HepG2 (cell line): ENCODE results near the gene CHAF1A. TPM values are rescaled to one million over a fixed set of nuclear protein-coding genes. Genes with fewer than 3 reads are reported as not detected.

Experiments
- HCFC1 ChIP-seq: fragments of 150-350 bp; IDR thresholded peaks from 2 replicates; pipeline ENCODE4 v1.6.1; 2014; ENCODE audit warnings: low read depth, low read length
- NFE2 ChIP-seq: sonication (generic); formaldehyde crosslinking; IDR thresholded peaks from 2 replicates; pipeline ENCODE4 v1.4.0; 2020; ENCODE audit warnings: missing genetic modification reagents
- NFYB ChIP-seq: sonication (generic); formaldehyde crosslinking; IDR thresholded peaks from 2 replicates; pipeline ENCODE4 v1.4.0; 2020; ENCODE audit warnings: missing genetic modification reagents
- POLR2AphosphoS5 ChIP-seq: IDR thresholded peaks from 2 replicates; pipeline ENCODE4 v1.6.1; 2012; ENCODE audit warnings: low read depth, low read length
- SIN3B ChIP-seq: fragments of 150-350 bp; IDR thresholded peaks from 2 replicates; pipeline ENCODE4 v1.6.1; 2014; ENCODE audit warnings: low read length
- SSRP1 ChIP-seq: IDR thresholded peaks from 2 replicates; pipeline ENCODE4 v1.6.1; 2016; ENCODE audit warnings: control low read depth
- TOE1 ChIP-seq: sonication (generic); formaldehyde crosslinking; IDR thresholded peaks from 2 replicates; pipeline ENCODE4 v1.4.0; 2020; ENCODE audit warnings: mild to moderate bottlenecking, missing genetic modification reagents
- TOPORS ChIP-seq: sonication (generic); formaldehyde crosslinking; IDR thresholded peaks from 2 replicates; pipeline ENCODE4 v1.8.0; 2023; ENCODE audit warnings: mild to moderate bottlenecking, missing genetic modification reagents
- ZFAT ChIP-seq: sonication (generic); formaldehyde crosslinking; conservative IDR thresholded peaks from 2 replicates; pipeline ENCODE4 v1.8.1; 2023; ENCODE audit warnings: missing genetic modification reagents, inconsistent platforms
- ZNF136 ChIP-seq: sonication (generic); formaldehyde crosslinking; IDR thresholded peaks from 2 replicates; pipeline ENCODE4 v1.8.1; 2022; ENCODE audit warnings: low read depth, mild to moderate bottlenecking, moderate library complexity, missing genetic modification reagents
- ZNF260 ChIP-seq: sonication (generic); formaldehyde crosslinking; IDR thresholded peaks from 2 replicates; pipeline ENCODE4 v1.4.0; 2020; ENCODE audit warnings: missing genetic modification reagents, low read depth, mild to moderate bottlenecking, borderline replicate concordance
- ZNF3 ChIP-seq: IDR thresholded peaks from 2 replicates; pipeline ENCODE4 v1.7.0; 2017; ENCODE audit warnings: inconsistent platforms
- ZNF367 ChIP-seq: sonication (generic); formaldehyde crosslinking; IDR thresholded peaks from 2 replicates; pipeline ENCODE4 v1.4.0; 2020; ENCODE audit warnings: missing genetic modification reagents, borderline replicate concordance
- ZNF562 ChIP-seq: sonication (generic); formaldehyde crosslinking; IDR thresholded peaks from 2 replicates; pipeline ENCODE4 v1.8.0; 2022; ENCODE audit warnings: missing genetic modification reagents, borderline replicate concordance
- ZNF768 ChIP-seq: sonication (generic); formaldehyde crosslinking; IDR thresholded peaks from 2 replicates; pipeline ENCODE4 v1.4.0; 2020; ENCODE audit warnings: missing genetic modification reagents
- ZNF788 ChIP-seq: sonication (generic); formaldehyde crosslinking; IDR thresholded peaks from 2 replicates; pipeline ENCODE4 v1.5.0; 2020; ENCODE audit warnings: mild to moderate bottlenecking, missing genetic modification reagents, borderline replicate concordance
- ZNF816 ChIP-seq: sonication (generic); formaldehyde crosslinking; IDR thresholded peaks from 2 replicates; pipeline ENCODE4 v1.8.0; 2022; ENCODE audit warnings: missing genetic modification reagents, mild to moderate bottlenecking, borderline replicate concordance
- ZSCAN12 ChIP-seq: sonication (generic); formaldehyde crosslinking; IDR thresholded peaks from 2 replicates; pipeline ENCODE4 v1.9.0; 2021; ENCODE audit warnings: mild to moderate bottlenecking, missing genetic modification reagents
- polyA plus RNA-seq, 8 experiments: library from polyadenylated mRNA; depleted of rRNA in 3 of 8; stranded (reverse) in 7 of 8; unstranded in 1 of 8; fragments of >200 nt; fragmentation: Illumina TruSeq in 4 of 8; extraction: Trizol in 4 of 8; gene quantifications; 2 replicates each; pipeline versions ENCODE4 v1.2.1 to v1.2.3, GENCODE V29; 2011 to 2016; ENCODE audit warnings: low read depth in 4 of 8, missing spikeins in 1 of 8, mixed read lengths in 1 of 8; ENCODE audit not compliant: insufficient read depth in 1 of 8
- total RNA-seq, 5 experiments: library from RNA; depleted of rRNA; stranded (reverse); fragments of >200 nt; fragmentation: Illumina TruSeq; extraction: Trizol; gene quantifications; 2 replicates each; pipeline ENCODE4 v1.2.3, GENCODE V29; 2016; ENCODE audit warnings: low read depth in 1 of 5
- TF ChIP-seq, protein P1 (sequence below): sonication (generic); formaldehyde crosslinking; IDR thresholded peaks from 2 replicates; pipeline ENCODE4 v1.9.0; 2021; ENCODE audit warnings: mild to moderate bottlenecking, missing genetic modification reagents
- TF ChIP-seq, protein P2 (sequence below): sonication (generic); formaldehyde crosslinking; conservative IDR thresholded peaks from 2 replicates; pipeline ENCODE4 v1.4.0; 2020; ENCODE audit warnings: missing genetic modification reagents
- TF ChIP-seq, protein P3 (sequence below): sonication (generic); formaldehyde crosslinking; IDR thresholded peaks from 2 replicates; pipeline ENCODE4 v1.5.1; 2020; ENCODE audit warnings: missing genetic modification reagents, mild to moderate bottlenecking, borderline replicate concordance

Gene CHAF1A
- total and polyA plus RNA-seq, 2 of the 13 experiments (the other 11 are each of a cell fraction or from before 2014, with no cell fraction given), result 11.0 to 34.8 TPM

DNA sequence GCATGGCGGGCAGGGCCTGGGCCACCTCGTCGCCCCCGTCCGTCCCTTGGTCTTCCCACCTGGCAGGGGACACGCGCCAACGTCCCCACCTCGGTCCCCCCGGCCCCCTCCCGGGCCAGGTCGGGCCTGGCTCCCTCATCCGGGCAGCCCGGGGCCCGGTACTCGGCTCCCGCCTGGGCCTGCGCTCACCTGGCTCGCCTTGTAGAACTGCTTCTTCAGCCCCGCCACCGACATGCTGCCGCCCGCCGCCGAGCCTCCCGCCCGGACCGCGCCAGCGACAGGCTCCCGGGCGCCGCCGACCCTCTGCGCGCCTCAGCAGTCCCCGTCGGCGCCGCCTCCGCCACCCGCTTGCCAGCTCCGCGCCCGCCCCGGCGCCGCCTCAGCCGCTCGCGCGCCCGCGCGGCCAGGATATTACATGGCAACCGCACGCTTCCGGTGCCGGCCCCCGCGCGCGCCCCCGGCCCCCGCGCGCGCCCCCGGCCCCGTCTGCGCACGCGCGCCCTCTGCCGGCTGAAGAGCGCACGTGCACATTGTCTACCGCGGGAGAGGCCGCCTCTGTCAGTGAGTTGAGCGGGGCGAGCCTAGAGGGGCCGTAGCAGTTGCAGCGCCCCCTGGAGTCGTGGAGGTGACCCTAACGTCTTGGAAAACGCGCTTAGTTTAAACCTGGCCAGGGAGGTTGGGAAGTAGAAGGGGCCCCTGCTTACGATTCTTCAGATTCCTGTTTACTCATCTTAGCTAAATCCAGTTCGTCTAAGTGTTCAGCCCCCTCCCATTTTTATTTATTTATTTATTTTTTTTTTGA lies 2.1 kb upstream of the CHAF1A start, which contains the start of gene SH3GL1 (continued):
- TF ChIP-seq, protein P1, sequence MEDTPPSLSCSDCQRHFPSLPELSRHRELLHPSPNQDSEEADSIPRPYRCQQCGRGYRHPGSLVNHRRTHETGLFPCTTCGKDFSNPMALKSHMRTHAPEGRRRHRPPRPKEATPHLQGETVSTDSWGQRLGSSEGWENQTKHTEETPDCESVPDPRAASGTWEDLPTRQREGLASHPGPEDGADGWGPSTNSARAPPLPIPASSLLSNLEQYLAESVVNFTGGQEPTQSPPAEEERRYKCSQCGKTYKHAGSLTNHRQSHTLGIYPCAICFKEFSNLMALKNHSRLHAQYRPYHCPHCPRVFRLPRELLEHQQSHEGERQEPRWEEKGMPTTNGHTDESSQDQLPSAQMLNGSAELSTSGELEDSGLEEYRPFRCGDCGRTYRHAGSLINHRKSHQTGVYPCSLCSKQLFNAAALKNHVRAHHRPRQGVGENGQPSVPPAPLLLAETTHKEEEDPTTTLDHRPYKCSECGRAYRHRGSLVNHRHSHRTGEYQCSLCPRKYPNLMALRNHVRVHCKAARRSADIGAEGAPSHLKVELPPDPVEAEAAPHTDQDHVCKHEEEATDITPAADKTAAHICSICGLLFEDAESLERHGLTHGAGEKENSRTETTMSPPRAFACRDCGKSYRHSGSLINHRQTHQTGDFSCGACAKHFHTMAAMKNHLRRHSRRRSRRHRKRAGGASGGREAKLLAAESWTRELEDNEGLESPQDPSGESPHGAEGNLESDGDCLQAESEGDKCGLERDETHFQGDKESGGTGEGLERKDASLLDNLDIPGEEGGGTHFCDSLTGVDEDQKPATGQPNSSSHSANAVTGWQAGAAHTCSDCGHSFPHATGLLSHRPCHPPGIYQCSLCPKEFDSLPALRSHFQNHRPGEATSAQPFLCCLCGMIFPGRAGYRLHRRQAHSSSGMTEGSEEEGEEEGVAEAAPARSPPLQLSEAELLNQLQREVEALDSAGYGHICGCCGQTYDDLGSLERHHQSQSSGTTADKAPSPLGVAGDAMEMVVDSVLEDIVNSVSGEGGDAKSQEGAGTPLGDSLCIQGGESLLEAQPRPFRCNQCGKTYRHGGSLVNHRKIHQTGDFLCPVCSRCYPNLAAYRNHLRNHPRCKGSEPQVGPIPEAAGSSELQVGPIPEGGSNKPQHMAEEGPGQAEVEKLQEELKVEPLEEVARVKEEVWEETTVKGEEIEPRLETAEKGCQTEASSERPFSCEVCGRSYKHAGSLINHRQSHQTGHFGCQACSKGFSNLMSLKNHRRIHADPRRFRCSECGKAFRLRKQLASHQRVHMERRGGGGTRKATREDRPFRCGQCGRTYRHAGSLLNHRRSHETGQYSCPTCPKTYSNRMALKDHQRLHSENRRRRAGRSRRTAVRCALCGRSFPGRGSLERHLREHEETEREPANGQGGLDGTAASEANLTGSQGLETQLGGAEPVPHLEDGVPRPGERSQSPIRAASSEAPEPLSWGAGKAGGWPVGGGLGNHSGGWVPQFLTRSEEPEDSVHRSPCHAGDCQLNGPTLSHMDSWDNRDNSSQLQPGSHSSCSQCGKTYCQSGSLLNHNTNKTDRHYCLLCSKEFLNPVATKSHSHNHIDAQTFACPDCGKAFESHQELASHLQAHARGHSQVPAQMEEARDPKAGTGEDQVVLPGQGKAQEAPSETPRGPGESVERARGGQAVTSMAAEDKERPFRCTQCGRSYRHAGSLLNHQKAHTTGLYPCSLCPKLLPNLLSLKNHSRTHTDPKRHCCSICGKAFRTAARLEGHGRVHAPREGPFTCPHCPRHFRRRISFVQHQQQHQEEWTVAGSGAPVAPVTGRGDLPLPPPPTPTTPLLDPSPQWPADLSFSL (CRISPR knock-in tag), result no peak
- peak; percentile 63; the same call in 1 of the 2 replicates for TF ChIP-seq SSRP1 (CRISPR knock-in tag)
- TF ChIP-seq ZNF788, result peak; percentile 66; the same call in 1 of the 2 replicates
- TF ChIP-seq NFE2 (CRISPR knock-in tag), result no peak
- no peak for TF ChIP-seq ZNF367 (CRISPR knock-in tag)
- no peak for TF ChIP-seq TOE1
- no peak for TF ChIP-seq ZNF3
- peak; percentile 46 for TF ChIP-seq NFYB (CRISPR knock-in tag)
- no peak for TF ChIP-seq ZFAT (CRISPR knock-in tag)
- TF ChIP-seq ZNF562 (CRISPR knock-in tag), result no peak
- peak; percentile 58 for TF ChIP-seq HCFC1
- no peak for TF ChIP-seq ZNF260 (CRISPR knock-in tag)
- TF ChIP-seq SIN3B, result peak; percentile 87
- TF ChIP-seq POLR2AphosphoS5, result peak; percentile 22; the same call in 1 of the 2 replicates
- TF ChIP-seq ZNF768 (CRISPR knock-in tag), result peak; percentile 60
- TF ChIP-seq ZNF816 (CRISPR knock-in tag), result no peak; the same call in 1 of the 2 replicates
- TF ChIP-seq, protein P2, sequence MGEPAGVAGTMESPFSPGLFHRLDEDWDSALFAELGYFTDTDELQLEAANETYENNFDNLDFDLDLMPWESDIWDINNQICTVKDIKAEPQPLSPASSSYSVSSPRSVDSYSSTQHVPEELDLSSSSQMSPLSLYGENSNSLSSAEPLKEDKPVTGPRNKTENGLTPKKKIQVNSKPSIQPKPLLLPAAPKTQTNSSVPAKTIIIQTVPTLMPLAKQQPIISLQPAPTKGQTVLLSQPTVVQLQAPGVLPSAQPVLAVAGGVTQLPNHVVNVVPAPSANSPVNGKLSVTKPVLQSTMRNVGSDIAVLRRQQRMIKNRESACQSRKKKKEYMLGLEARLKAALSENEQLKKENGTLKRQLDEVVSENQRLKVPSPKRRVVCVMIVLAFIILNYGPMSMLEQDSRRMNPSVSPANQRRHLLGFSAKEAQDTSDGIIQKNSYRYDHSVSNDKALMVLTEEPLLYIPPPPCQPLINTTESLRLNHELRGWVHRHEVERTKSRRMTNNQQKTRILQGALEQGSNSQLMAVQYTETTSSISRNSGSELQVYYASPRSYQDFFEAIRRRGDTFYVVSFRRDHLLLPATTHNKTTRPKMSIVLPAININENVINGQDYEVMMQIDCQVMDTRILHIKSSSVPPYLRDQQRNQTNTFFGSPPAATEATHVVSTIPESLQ (CRISPR knock-in tag), result no peak
- TF ChIP-seq ZSCAN12 (CRISPR knock-in tag), result no peak
- no peak for TF ChIP-seq TOPORS
- TF ChIP-seq, protein P3, sequence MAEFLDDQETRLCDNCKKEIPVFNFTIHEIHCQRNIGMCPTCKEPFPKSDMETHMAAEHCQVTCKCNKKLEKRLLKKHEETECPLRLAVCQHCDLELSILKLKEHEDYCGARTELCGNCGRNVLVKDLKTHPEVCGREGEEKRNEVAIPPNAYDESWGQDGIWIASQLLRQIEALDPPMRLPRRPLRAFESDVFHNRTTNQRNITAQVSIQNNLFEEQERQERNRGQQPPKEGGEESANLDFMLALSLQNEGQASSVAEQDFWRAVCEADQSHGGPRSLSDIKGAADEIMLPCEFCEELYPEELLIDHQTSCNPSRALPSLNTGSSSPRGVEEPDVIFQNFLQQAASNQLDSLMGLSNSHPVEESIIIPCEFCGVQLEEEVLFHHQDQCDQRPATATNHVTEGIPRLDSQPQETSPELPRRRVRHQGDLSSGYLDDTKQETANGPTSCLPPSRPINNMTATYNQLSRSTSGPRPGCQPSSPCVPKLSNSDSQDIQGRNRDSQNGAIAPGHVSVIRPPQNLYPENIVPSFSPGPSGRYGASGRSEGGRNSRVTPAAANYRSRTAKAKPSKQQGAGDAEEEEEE, result no peak
- TF ChIP-seq ZNF136 (CRISPR knock-in tag), result no peak
